ENCODE data around the gene HTT. TPM values are rescaled to one million over a fixed set of nuclear protein-coding genes. Genes with fewer than 3 reads are reported as not detected.

HTT gene
- total RNA-seq, 2 experiments from 2014 or later = 91.6 to 94.1 TPM

- no peak overlapping the region for H3K4me3 Mint-ChIP-seq
- no peaks in the 10 kb centered on the region for H3K27me3 Mint-ChIP-seq (ENCODE audit: low read depth)
- intact Hi-C loops (cut with micrococcal nuclease) = loop anchor here (2.0 to 5.0 kb wide), 3 partner anchors 51 to 196 kb away; no protein-coding TSS in a partner anchor
- no peaks in the 10 kb centered on the region for H3K9me3 Mint-ChIP-seq
- H3K27ac Mint-ChIP-seq = no peak overlapping the region
- CTCF ChIA-PET = interaction anchor here (0.6 to 1.2 kb wide), 2 partner anchors 27 to 377 kb away, joined by 3 read pairs; no protein-coding TSS in a partner anchor
- H3K4me1 Mint-ChIP-seq (ENCODE audit: low read depth) = peaks cover 12% of the 10 kb centered on the region
- peaks cover 3% of the 10 kb centered on the region for H3K36me3 Mint-ChIP-seq (ENCODE audit: low read depth)
- peak; percentile 45 for DNase-seq
These were observed 168.8 kb downstream of the HTT start for GRCh38 chr4:3243136-3243780.

DNA sequence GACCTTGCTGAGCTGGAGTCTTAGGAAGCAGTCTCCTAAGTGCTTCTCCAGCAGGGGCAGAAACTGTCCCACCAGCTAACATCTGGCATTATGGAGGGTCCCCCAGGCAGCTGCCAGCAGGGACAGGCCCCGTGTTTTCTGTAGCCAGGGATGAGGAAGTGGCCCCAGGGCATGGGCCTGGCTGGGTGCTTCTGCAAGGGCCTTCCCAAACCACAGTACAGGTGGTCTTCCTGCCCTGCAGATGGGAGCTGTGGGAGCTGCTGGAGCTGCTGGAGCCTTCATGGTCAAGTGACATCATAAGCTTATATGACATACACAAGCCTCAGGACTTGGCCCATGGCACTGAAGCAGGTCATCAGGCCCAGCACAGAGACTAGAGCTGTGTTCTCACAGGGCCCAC, 169.5 kb downstream of the HTT start:
- Mint-ChIP-seq H3K4me1 (ENCODE audit: low read depth) (peaks cover 12% of the 10 kb centered on the region), H3K4me3 (no peak overlapping the region), H3K9me3 (no peaks in the 10 kb centered on the region), H3K36me3 (ENCODE audit: low read depth) (peaks cover 3% of the 10 kb centered on the region), H3K27ac (no peak overlapping the region), H3K27me3 (ENCODE audit: low read depth) (no peaks in the 10 kb centered on the region)
- intact Hi-C loops (cut with micrococcal nuclease) = loop anchor here (5.0 kb wide), 2 partner anchors 52 to 137 kb away; no protein-coding TSS in a partner anchor
- no peak for DNase-seq
- CTCF ChIA-PET = interaction anchor here (1.2 kb wide), 1 partner anchor 26 kb away, joined by 3 read pairs; no protein-coding TSS in a partner anchor

- H3K9me3 Mint-ChIP-seq = no peaks in the 10 kb centered on the region
- no peaks in the 10 kb centered on the region for H3K27me3 Mint-ChIP-seq (ENCODE audit: low read depth)
- no peak overlapping the region for H3K4me3 Mint-ChIP-seq
- intact Hi-C loops (cut with micrococcal nuclease) = loop anchor here (5.0 kb wide), 2 partner anchors 52 to 137 kb away; no protein-coding TSS in a partner anchor
- H3K36me3 Mint-ChIP-seq (ENCODE audit: low read depth) = peaks cover 1% of the 10 kb centered on the region
- no peak overlapping the region for H3K27ac Mint-ChIP-seq
- DNase-seq = no peak
- CTCF ChIA-PET = no interaction called here
- peaks cover 12% of the 10 kb centered on the region for H3K4me1 Mint-ChIP-seq (ENCODE audit: low read depth)
These were observed 170.3 kb downstream of the HTT start for GRCh38 chr4:3244747-3245146.

GRCh38 chr4:3245676-3246075, 171.2 kb downstream of the HTT start:
- no peak for DNase-seq
- CTCF ChIA-PET = no interaction called here
- intact Hi-C loops (cut with micrococcal nuclease) = no loop called here
- no peak overlapping the region for H3K27ac Mint-ChIP-seq
- H3K4me1 Mint-ChIP-seq (ENCODE audit: low read depth) = peaks cover 12% of the 10 kb centered on the region
- no peak overlapping the region for H3K4me3 Mint-ChIP-seq
- peaks cover 1% of the 10 kb centered on the region for H3K36me3 Mint-ChIP-seq (ENCODE audit: low read depth)
- no peaks in the 10 kb centered on the region for H3K27me3 Mint-ChIP-seq (ENCODE audit: low read depth)
- H3K9me3 Mint-ChIP-seq = no peaks in the 10 kb centered on the region

DNA sequence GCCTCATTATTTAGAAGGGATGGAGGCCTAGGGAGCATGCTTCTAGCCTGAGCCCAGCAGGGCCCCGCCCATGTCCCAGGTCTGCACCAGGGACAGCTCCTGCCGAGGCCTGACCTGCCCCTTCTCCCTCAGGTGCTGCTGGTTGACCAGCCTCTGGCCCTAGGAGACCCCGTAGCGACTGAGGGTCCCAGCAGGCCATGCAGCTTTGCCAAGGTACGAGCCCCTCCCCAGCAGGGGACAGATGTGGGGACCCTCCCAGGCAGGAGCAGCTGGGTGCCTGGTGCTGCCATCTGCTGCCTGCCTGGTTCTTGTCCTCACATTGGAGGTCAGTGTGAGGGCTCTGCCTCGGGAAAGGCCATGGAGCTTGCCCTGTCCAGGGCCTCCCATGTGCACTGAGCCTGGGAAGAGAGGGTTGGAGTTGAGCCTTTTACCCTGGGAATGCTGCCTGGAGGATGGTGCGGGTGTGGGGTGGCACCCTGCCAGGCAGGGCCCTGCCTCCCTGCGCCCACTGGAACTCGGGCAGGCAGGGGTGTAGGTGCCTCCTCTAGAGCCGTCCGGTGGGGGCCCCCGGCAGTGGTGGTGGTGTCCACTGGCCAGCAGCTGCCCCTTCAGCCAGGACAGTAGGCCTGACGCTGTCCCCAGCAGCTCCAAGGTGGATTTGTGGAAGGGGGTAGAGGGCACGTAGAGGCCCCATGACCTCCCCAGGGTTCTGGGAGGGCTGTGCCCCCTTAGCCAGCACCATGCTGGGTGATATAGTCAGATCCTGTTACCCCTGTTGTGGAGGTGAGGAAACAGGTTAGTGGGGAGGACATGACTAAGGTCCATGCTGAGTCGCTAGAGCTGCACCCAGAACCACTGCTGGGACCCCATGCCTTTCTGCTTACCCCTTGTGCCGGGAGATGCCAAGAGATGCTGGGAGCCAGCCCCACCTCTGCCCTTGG, 172.2 kb downstream of the HTT start:
- Mint-ChIP-seq H3K4me3 (no peak overlapping the region), H3K9me3 (no peaks in the 10 kb centered on the region), H3K4me1 (ENCODE audit: low read depth) (peaks cover 12% of the 10 kb centered on the region), H3K27me3 (ENCODE audit: low read depth) (no peaks in the 10 kb centered on the region), H3K36me3 (ENCODE audit: low read depth) (peaks cover 1% of the 10 kb centered on the region), H3K27ac (no peak overlapping the region)
- no peak for DNase-seq
- intact Hi-C loops (cut with micrococcal nuclease) = no loop called here
- CTCF ChIA-PET = no interaction called here

DNA sequence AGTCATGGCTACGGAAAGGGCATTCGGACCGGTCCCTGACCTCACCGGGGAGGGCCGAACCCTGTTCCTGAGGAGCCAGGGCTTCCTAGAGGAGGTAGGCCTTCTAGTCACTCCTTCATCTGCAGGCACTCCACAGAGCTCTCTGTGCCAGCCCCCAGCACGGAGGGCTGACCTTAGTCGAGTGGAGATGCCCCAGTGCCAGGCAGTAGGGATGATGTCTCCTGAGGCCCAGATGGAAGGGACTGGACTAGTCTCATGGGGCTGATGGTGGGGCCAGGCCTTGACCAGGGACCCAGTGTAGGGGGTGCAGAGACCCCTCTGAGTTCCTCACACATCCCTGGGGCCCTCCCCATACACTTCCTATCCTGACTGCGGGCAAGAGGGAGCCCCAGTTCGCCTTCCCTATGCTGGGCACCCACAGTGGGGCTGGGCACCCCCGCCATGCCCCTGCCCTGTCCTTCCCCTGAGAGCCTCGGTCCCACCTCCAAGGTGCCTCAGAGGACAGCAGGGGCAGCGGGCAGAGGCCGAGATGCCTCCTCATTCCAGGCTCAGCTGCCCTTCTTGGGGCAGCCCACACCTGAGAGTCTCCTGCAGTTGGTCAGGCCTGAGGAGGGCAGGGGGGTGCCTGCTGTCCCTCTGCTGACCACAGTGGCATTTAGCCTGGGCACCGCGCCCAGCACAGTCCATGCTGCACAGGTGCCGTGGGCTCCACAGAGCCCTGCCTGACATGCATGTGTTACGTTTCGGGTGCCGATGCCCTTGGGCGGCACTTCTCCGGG, 173.1 kb downstream of the HTT start:
- Mint-ChIP-seq H3K4me3 (no peak overlapping the region), H3K36me3 (ENCODE audit: low read depth) (peaks cover 1% of the 10 kb centered on the region), H3K9me3 (no peaks in the 10 kb centered on the region), H3K27me3 (ENCODE audit: low read depth) (no peaks in the 10 kb centered on the region), H3K27ac (no peak overlapping the region), H3K4me1 (ENCODE audit: low read depth) (peaks cover 6% of the 10 kb centered on the region)
- intact Hi-C loops (cut with micrococcal nuclease) = no loop called here
- CTCF ChIA-PET = no interaction called here
- DNase-seq = no peak

- CTCF ChIA-PET = no interaction called here
- Mint-ChIP-seq H3K36me3 (ENCODE audit: low read depth) (peaks cover under 1% of the 10 kb centered on the region), H3K4me3 (no peak overlapping the region), H3K4me1 (ENCODE audit: low read depth) (peaks cover 1% of the 10 kb centered on the region), H3K9me3 (no peaks in the 10 kb centered on the region), H3K27me3 (ENCODE audit: low read depth) (no peaks in the 10 kb centered on the region), H3K27ac (no peak overlapping the region)
- intact Hi-C loops (cut with micrococcal nuclease) = no loop called here
- no peak for DNase-seq
These were observed 173.6 kb downstream of the HTT start for GRCh38 chr4:3248178-3248480.

DNA sequence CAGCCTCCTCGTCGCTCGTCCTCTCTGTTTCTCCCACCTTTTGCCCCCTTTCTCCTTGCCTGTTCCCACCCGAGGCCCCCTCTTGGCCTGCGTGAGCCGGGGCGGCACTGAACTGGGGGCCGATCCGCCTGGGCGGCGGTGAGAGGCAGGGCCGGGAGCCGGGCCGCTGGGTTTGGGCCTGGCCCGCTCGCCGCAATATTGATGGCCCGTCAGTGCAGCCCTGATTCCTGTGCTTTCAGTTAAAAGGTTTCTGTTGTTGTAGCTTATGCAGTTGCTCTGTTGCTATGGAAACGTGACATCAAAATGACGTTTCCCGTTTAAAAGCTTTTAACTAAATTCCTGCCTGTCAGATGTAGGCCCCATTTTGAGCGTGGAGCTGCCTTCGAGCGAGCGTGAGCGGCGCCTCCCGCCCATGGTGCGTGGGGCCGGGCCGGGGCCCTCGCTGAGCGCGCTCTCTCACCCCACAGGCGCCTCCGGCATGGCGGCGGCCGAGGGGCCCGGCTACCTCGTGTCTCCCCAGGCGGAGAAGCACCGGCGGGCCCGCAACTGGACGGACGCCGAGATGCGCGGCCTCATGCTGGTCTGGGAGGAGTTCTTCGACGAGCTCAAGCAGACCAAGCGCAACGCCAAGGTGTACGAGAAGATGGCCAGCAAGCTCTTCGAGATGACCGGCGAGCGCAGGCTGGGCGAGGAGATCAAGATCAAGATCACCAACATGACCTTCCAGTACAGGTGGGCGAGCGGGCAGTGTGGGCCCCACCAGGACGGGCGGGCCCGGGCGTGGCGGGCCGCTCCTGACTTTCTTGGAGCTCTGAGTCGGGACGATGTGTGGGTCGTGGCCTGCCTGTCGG, 174.6 kb downstream of the HTT start, which contains the start of gene MSANTD1:
Gene MSANTD1 (plus strand): TSS at position 349 of the 851 bp plus-strand sequence. CDS start 64 bp downstream, at position 413.
- no peak for DNase-seq
- Mint-ChIP-seq H3K27ac (no peak within 1 kb of the TSS), H3K27me3 (ENCODE audit: low read depth) (no peaks in the 10 kb centered on the region), H3K4me1 (ENCODE audit: low read depth) (no peaks in the 10 kb centered on the region), H3K9me3 (no peaks in the 10 kb centered on the region), H3K4me3 (no peak within 1 kb of the TSS), H3K36me3 (ENCODE audit: low read depth) (no peaks in the 10 kb centered on the region)
- CTCF ChIA-PET = interaction anchor here (1.0 kb wide), 1 partner anchor 231 kb away, joined by 3 read pairs; no protein-coding TSS in a partner anchor
- intact Hi-C loops (cut with micrococcal nuclease) = no loop called here

- no peak overlapping the region for H3K27ac Mint-ChIP-seq
These were observed 175.4 kb downstream of the HTT start for GRCh38 chr4:3249711-3250437.

DNA sequence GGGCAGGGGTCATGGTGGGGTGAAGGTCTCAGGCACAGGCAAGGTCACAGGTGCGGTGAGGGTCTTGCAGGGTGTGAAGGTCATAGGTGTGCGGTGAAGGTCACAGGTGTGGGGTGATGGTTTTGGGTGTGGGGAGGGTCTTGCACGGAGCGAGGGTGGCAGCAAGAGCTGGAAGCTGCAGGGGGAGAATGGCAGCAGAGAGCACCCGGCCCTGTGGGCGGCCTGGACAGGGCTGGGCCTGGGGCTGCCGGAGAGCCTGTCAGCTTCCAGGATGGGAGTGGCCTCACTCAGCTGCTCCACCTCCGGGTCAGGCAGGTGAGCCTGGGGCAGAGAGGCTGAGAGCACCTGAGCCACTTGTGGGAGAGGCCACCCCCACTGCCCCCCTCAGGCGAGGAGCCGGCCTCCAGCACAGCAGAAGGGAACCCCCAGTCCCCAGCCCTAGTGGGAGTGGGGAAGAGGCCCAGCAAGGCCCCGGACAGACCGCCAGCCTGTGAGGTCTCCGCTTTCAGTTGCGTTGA, 176.0 kb downstream of the HTT start:
- Mint-ChIP-seq H3K4me1 (ENCODE audit: low read depth) (no peaks in the 10 kb centered on the region), H3K4me3 (no peak overlapping the region), H3K9me3 (no peaks in the 10 kb centered on the region), H3K27me3 (ENCODE audit: low read depth) (no peaks in the 10 kb centered on the region), H3K27ac (no peak overlapping the region), H3K36me3 (ENCODE audit: low read depth) (peaks cover 1% of the 10 kb centered on the region)
- intact Hi-C loops (cut with micrococcal nuclease) = no loop called here
- no peak for DNase-seq
- CTCF ChIA-PET = no interaction called here

More at GRCh38 chr4:3249711-3250437, 175.4 kb downstream of the HTT start:
- Mint-ChIP-seq H3K4me3 (no peak overlapping the region), H3K27me3 (ENCODE audit: low read depth) (no peaks in the 10 kb centered on the region), H3K36me3 (ENCODE audit: low read depth) (no peaks in the 10 kb centered on the region), H3K9me3 (no peaks in the 10 kb centered on the region), H3K4me1 (ENCODE audit: low read depth) (no peaks in the 10 kb centered on the region)
- intact Hi-C loops (cut with micrococcal nuclease) = no loop called here
- DNase-seq = no peak
- CTCF ChIA-PET = interaction anchor here (1.0 kb wide), 1 partner anchor 230 kb away, joined by 3 read pairs; no protein-coding TSS in a partner anchor

Measured in activated naive CD4-positive, alpha-beta T cell treated with anti-CD3 and anti-CD28 coated beads for 36 hours (primary cell).